HG02678 (cell line): ENCODE data around the gene SLC29A4.

ENCODE experiments used
- ATAC-seq: cut with Tn5 transposase; IDR thresholded peaks from one replicate; pipeline ENCODE4 v1.9.1; 2021; ENCODE audit warnings: mild to moderate bottlenecking, moderate library complexity; ENCODE audit not compliant: unreplicated experiment

Gene SLC29A4

GRCh38 chr7:5350600-5351385 is 68.0 kb downstream of the SLC29A4 start:
- ATAC-seq = no peak

GRCh38 chr7:5351507-5352265 is 68.9 kb downstream of the SLC29A4 start:
- no peak for ATAC-seq

GRCh38 chr7:5352440-5353010 is 69.8 kb downstream of the SLC29A4 start:
- ATAC-seq = no peak

- no peak for ATAC-seq
These were observed 71.9 kb downstream of the SLC29A4 start for GRCh38 chr7:5354460-5355232.
